HL-60/S4 treated with phorbol 12-myristate 13-acetate at 8.2 ng/mL for 4 days and 3 days (cell line): ENCODE data around the gene GRPR.

Source experiments
- in situ Hi-C: fragments of 300-500 bp; cut with MboI; formaldehyde crosslinking; loops from 2 replicates; pipeline ENCODE4 v1.15.0; 2022; ENCODE audit warnings: low sequenced_read_pairs

Gene GRPR

DNA sequence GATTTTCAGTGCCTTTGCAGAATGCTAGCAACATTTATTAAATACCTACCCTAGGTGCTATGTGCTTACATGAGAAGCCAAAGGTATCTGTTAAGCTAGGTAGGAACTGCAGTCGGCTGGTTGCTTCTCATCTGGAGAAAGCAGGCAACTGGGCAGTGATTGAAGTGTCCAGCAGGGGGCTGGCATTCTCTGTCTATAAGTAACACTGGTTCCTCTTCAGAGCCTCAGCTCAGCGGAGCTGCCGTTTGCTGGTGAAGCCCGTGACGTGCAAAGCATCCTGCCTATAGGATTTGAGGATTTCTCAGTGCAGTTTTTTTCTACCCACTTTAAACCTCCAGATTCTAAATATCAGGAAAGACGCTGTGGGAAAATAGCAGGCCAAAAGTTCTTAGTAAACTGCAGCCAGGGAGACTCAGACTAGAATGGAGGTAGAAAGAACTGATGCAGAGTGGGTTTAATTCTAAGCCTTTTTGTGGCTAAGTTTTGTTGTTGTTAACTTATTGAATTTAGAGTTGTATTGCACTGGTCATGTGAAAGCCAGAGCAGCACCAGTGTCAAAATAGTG lies at the start of gene GRPR:
GRPR (plus strand) TSS at position 344 of the 565 bp plus-strand sequence. CDS start 389 bp downstream, outside the sequence.
- in situ Hi-C loops = no loop called here

DNA sequence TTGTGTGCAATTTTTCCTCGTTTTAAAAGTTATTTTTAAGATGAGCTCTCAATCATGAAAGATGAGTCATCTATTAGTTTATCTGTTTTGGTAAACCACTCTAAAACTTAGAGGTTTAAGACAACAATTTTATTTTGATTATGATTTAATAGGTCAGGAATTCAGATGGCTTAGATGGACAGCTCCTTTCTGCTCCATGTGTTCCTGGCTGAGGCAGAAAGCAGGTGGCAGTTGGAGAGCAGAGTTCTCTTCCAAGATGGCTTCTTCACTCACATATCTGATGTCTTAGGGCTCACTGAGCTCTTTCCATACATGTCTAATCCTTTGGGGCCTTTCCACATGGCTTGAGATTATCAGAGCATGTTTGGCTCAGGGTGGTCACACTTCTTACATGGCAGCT lies 48.3 kb upstream of the GRPR start:
- in situ Hi-C loops = no loop called here

DNA sequence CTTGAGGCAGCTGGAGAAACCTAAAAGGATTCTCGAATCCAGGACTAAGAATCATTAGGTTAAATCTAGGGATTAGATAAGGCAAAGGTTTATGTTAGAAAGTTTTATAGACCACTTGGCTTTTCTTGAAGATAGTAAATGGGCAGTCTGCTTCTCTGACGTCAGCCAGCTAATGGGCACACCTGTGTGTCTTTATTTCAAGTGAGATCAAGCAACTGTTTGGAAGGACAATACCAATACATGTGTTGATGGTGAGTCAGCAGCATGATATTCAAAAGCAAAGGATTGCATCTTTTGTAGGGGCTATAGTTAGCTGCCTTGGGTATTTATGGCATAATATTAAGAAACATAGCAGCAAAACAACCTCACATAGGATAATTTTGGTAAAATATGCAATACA lies 46.5 kb upstream of the GRPR start:
- in situ Hi-C loops = no loop called here

DNA sequence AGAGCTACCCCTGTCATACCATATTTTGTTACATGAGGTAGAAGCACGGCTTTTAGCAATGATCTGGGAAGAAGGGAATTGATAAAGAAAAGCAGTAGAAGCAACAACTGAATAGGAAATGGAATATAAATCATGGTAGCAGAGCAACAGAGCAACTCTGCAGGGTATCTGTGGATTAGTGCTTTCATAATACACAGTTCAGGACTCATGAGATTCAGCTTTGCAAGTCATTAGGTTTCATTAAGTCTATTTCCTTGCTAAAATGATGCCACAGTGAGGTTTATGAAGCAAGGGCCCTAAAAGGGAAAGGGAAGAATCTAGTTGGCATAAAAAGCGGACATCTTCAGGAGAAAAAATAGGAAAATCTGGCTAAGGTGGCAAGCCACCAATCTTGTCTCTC lies 45.6 kb upstream of the GRPR start:
- in situ Hi-C loops = no loop called here

DNA sequence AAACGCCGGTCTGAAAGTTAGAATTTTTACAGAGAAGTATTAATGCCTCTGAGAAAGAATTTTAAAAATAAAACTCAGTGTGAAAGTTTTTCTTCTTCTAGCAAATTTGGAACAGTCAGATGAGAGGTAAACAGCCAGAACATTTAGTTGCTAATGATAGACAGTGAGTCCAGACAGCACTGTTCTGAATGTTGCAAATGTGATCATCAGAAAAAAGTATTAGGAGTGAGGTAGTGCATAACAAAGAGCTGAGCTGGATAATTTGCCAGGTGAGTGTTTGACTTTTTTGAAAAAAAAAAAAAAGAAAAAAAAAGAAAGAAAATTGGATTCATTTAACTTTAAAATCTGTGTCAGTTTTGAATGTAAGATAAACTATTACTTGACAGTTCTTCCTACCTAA lies 42.0 kb upstream of the GRPR start:
- in situ Hi-C loops = no loop called here

DNA sequence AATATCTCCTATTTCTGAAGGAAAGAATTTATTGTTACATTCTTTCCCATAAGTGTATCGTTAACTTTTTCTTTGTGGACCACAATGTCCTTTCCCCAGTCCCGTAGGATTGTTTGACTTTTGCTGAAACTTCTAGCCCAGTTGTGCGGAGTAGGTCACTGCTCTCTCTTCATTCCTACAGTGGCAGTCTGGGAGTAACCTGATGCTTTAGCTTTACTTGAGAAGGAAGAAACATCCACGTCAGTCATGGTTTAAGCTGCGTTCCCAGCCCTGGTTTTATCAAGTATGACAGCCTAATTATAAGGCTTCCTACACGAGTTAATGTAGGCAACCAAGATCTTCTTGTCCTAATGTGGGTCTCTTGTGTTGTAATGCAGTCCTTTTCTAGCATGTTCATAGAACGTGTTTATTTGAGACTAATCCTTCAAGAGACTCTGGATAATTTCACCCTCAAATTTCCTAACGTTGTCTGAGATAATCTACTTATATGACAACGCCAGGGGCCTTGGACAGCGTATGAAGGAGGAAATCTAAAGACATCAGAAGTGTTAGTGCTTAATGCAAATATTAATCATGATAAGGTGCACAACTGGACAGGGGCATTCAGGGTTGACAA lies 40.8 kb upstream of the GRPR start:
- in situ Hi-C loops = no loop called here

DNA sequence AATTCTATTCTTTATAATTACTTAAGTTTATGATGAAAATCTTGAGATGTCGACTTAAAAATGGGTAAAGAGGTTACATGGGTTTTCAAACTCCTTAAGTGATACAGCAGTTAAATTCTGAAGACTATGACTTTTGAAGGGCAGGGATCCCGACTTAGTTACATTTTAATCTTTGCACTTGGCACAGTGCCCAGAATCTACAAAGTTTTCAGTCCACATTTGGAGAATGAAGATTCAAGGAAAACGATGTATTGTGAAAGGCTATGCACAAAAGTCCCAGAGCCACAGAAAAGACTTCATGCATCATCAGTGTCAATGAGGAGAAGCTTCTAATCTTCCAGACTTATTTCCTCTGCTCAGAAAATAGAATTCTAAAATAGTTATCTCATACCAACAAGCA lies 36.3 kb upstream of the GRPR start:
- in situ Hi-C loops = no loop called here

DNA sequence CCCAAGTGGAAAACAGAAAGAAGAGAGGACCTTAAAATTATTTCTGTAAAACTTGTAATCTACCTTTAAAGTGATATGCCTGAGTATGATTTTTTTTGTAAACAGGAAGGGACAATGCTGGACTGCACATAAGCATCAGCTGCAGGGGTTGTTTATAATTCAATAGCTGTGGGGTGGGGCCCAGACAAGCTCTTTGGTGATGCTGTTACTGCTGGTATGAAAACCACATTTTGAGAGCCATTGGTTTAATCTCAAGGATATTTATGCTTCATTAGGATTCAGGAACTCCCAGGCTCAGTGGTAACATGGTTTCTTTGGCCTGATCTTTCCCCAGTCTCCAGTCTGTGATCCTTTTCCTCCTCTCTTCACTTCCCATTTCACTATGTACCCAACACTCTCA lies 34.3 kb upstream of the GRPR start:
- in situ Hi-C loops = no loop called here

DNA sequence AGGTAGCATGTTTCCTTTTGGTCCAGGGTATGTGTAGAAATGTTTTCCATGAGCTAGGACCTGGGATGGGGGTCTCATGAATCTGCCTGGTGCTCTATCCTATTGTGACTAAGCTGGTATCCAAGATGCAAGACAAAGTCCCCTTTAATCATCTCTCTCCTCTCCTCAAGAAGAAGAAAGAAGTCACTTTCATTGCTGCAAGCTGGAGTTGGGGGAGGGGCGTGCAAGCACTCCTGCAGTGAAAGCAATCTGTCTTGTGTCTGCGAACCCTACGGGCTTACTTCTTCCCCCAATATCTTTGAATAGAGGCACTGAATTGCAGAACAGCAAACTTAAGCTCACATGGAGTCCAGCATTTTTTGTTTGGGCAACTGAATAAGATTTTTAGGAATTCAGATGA lies 27.2 kb upstream of the GRPR start:
- in situ Hi-C loops = no loop called here

DNA sequence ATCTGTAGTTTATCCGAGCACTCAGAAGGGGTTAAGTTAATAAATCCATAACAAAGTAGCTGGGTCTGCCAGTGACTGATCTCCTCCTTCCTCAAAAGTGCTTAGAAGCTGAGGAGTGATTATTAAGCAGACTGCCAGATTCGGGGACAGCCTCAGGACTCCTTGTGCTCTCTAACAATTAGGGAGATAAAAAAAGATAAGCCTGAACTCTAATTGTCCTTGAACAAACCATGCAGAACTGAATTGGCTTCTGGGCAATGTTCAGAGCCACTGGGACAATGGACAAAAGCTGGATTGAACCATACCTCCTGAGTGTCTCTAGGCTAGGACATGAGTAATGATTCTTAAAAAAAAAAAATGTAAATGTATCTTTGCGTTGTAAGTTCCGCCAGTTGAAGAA lies 22.7 kb upstream of the GRPR start:
- in situ Hi-C loops = no loop called here

DNA sequence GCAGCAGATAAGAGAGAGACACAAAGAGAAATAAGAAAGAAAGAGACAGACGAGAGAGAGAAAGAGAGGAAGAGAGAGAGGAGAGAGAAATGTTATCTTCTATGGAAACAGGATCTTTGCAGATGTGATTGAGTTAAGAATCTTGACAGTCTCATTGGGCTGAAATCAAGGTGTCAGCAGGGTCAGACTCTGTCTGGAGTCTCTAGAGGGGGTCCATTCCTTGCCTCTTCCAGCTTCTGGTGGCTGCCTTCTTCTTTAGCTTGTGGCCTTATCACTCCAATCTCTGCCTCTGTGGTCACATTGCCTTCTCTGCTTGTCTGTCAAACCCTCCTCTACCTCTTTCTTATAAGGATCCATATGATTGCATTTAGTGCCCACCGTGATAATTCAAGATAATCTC lies 21.8 kb upstream of the GRPR start:
- in situ Hi-C loops = no loop called here

DNA sequence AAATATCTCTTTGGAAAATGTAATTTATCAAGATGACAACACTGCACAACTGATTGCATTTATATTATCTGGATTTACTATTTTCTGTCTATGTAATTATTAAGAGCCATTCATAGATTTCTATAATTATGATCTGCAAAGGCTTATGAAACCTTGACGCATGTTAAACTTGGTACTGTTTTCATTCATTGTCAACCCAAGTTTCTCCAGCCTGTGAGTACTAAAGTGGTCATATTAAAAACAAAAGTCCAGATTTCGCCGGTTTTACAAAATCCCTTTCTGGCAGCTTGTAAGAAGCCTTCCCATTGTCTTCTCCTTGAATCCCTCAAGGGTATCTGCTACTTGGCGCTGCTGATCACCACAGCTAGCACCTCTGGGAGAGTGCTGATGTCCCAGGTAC lies 19.7 kb upstream of the GRPR start:
- in situ Hi-C loops = no loop called here

DNA sequence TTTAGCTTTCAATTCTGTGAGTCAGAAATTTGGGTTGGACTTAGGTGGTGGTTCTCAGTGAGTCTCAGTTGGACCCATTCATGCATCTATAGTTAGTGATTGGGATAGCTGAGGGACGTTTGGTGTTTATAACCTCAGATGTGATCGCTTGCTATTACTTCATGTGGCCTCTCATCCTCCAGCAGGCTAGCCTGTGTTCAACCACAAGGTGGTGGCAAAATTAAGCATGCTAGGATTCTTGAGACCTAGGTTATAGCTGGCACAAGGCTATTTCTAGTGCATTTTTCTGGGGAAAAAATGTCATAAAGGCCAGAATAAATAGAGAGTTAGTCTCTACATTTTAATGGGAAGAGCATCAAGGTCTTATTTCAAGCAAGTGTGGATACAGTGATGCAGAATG lies 10.9 kb upstream of the GRPR start:
- in situ Hi-C loops = no loop called here

DNA sequence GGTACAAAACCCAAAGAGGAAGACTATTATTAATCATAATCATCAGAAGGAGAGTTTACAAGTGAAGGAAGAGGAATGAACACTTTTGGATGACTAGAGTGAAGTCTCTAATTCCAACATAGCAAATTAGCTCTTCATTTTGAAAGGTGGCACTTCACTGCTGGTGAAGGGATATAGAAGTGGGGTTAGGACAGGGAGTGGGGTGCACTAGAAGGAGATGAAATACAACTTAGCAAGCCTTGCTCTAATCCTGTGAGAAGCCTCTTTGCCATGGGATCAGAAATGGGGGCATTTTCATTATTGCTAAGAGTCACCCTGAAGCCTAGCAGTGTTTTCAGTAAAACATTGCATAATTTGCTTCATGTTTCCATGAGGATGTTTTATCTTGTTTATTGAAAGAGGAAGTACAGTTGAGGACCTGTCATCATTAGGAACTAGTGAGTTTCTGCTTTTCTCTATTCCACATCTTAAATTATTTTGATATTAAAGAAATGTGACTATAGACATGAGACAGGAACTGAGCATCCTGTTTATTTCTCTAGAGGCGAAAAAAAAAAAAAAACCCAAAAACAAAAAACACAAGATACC lies 9.3 kb upstream of the GRPR start:
- in situ Hi-C loops = no loop called here

DNA sequence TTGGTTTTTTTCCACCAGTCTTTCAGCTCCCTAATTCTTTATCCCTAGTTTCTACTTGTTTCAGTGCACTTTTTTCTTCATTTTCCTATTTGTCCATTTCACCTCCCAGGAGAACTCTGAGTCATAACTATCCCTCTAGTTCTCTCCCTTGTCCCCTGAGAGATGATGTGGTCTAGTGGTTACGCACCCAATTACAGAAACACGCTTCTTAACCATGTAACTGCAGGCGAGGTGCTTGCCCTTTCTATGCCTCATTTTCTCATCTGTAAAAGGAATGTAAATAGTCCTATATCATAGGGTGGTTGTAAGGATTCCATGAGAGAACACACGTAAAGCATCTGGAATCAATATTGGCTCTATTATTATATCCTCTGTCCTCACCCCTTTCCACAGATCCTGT lies 8.8 kb upstream of the GRPR start:
- in situ Hi-C loops = no loop called here

DNA sequence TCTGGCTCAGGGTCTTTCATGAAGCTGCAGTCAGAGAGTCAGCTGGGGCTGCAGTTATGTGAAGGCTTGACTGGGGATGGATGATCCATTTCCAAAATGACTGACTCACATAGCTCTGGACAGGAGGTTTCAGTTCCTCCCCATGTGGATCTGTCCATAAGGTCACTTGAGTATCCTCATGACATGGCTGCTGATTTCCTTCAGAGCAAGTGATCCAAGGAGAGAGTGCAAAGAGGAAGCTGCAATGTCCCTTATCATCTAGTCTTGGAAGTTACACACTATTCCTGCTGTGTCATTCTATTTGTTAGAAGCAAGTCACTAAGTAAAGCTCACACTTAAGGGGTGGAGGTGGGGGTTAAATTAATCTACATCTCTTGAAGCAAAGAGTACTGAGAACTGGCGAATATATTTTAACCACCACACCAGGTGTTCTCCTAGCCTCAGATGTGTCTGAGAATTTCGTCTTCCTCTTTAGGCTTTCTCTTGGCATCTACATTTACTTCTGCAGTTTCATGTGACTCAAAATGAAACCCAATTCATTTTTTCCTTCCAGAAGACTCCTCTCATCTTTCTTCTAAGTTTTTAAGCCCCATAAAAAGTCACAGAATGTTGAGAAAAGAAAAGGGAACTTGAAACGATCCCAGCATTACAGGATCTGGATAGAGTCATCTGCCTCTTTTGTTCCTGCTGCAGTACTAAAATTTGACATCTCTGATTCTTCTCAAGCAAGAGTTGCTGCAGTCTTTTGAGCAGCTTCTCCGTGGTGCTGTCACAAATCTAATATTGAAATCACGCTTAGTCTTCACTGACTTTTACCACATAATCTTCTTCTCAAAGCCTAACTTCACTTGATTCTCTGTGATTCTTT lies 3.8 kb upstream of the GRPR start:
- in situ Hi-C loops = no loop called here

DNA sequence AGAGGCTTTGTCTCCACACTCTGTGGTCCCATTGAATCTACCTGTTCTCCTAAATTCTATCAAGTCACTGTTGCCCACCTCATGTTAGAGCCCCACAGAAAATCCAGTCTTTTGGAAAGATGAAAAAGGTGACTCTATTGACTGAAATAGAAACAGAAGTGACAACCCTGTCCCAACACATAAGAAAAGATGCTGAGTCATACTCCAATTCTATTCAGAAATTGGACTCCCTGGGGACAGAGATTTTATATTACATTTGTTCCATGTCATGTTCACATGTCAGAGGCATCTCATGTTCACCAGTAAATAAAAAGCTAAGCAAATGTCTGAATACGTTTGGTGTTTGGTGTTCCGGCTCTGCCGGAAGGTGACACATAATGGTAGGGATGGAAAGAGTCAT lies 2.9 kb upstream of the GRPR start:
- in situ Hi-C loops = no loop called here

DNA sequence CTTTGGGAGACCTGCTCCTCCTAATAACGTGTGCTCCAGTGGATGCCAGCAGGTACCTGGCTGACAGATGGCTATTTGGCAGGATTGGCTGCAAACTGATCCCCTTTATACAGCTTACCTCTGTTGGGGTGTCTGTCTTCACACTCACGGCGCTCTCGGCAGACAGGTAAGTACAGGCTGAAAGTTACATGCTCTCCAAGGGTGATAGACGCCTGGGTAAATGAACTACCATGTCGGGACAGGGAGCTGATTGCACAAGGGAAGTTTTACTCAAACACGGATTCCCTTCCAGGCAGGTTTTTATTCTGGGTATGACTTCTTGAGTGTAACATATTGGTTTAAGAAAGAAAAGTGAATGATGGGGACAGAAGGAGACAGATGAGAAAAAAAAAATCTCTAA lies 836 bp downstream of the GRPR start:
- in situ Hi-C loops = no loop called here

DNA sequence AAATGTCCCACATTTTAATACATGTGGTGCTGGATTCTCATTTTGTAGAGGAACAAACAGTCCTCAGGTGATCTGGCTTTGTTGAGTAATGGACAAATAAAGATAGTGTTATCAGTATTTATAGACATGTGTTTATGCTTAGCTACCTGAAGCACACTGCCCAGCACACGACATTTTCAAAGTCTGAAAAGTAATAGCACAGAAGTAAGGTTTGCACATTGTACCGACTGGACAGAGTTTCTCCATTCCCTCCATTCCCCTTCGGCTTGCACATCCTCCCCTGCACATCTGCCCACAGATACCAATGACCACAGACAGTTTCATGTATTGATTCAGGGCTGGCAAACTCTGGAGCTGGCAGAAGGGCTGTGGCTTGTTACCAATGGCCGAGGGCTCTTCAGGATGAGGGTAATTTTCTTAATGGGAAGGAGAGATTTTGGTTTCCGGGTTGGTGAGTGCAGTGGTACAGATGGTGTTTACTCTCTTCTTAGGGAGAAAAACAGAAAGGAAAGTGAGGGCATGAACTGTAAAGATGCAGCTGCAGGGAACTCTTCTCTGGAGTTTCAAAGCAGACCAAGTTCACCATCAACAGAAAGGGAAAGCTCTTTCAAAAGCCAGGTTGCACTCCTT lies 2.3 kb downstream of the GRPR start:
- in situ Hi-C loops = no loop called here

DNA sequence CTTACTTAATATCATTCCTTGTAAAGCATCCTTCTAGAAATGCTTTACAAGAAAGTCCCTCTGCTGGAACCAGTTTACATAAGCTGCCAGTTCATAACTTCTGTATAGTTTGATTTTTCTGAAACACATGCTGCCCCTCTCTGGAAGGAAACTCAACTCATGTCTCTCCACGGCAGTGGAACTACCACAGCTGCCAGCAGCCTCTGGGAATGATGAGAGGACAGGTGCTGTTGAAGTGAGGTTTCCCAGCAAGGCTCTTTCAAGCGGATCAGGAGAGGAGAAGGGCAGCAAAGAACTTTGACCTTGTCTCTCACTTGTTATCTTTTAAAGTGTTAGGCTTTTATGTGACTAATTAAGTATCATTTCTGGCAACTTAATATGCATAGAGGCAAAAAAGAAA lies 7.3 kb downstream of the GRPR start:
- in situ Hi-C loops = no loop called here

DNA sequence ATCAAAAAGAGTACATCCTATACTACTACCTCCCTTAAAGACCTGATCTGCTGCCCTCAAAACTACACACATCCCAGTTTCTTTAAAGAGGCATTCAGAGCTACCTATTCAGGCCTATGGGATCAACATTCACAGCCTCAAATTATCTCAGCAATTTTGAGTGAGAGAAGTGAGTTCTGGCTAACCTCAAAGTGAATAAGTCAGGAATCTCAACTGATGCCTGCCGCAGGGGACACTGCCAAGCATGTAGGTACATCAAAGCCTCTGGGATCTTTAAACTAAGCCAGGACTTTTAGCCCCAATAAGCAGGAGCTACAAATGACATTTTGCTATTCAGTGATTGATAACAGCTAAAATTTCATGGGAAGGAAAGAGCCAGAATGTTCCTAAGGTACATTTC lies 11.6 kb downstream of the GRPR start:
- in situ Hi-C loops = no loop called here

DNA sequence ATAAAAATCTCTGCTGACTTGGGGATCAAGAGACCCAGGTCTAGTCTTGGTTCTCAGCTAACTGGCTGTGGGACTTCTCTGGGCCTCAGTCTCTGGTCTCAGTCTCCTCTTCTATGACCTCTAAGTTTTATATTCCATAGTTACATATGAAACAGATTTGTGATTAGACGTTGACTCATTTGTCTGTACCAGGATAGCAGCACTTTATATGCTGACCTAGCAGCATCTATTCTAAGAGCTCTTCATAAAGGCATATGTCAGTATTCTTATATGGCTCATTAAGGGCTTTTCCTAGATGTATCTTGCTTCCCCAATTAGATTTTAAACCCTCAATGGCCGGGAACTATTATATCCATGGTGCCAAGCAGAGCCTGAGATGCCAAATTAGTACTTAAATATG lies 12.7 kb downstream of the GRPR start:
- in situ Hi-C loops = no loop called here
